Raji (cell line): ENCODE results near the gene CPN1.

Experiments used
- POLR2A ChIP-seq: IDR thresholded peaks from 2 replicates; pipeline ENCODE4 v1.6.1; 2011; ENCODE audit warnings: low read depth, low read length, control low read depth; ENCODE audit not compliant: insufficient read depth

The CPN1 gene

GRCh38 chr10:99994801-99995200 lies 86.9 kb downstream of the CPN1 start:
- TF ChIP-seq POLR2A: no peak

GRCh38 chr10:99993701-99994689 lies 87.7 kb downstream of the CPN1 start:
- no peak for TF ChIP-seq POLR2A
